Activated CD8-positive, alpha-beta memory T cell treated with anti-CD3 and anti-CD28 coated beads, Interleukin-2, amount 50 U/mL, for 48 hours (primary cell): ENCODE results near the gene ST6GALNAC2.
"Not testable (repeated sequence)": the region's sequence is repeated elsewhere in the genome, so short reads cannot be mapped to it uniquely, and the experiment has no call there.

Experiments used
- DNase-seq: peaks from one replicate; pipeline ENCODE4 v3.0.0-alpha.2; 2020

Gene ST6GALNAC2

GRCh38 chr17:76585649-76586593, at the start of gene ST6GALNAC2:
ST6GALNAC2 (minus strand) TSS chr17:76585860; CDS start chr17:76585808, 52 bp downstream.
- peak; percentile 71 for DNase-seq

GRCh38 chr17:76635039-76635438, 49.4 kb upstream of the ST6GALNAC2 start:
- DNase-seq, result no peak

- no peak for DNase-seq
These were observed 48.1 kb upstream of the ST6GALNAC2 start for GRCh38 chr17:76633628-76634328.

- no peak for DNase-seq
These were observed 46.3 kb upstream of the ST6GALNAC2 start for GRCh38 chr17:76631821-76632565.

GRCh38 chr17:76630151-76630550, 44.5 kb upstream of the ST6GALNAC2 start:
- no peak for DNase-seq

GRCh38 chr17:76627510-76627909, 41.9 kb upstream of the ST6GALNAC2 start:
- no peak for DNase-seq

- no peak for DNase-seq
These were observed 40.8 kb upstream of the ST6GALNAC2 start for GRCh38 chr17:76626442-76626841.

GRCh38 chr17:76625496-76625895, 39.8 kb upstream of the ST6GALNAC2 start:
- no peak for DNase-seq

GRCh38 chr17:76623271-76624146, 37.8 kb upstream of the ST6GALNAC2 start:
- DNase-seq, result peak; percentile 91

GRCh38 chr17:76617838-76618237, 32.2 kb upstream of the ST6GALNAC2 start:
- no peak for DNase-seq

- DNase-seq, result no peak
These were observed 29.4 kb upstream of the ST6GALNAC2 start for GRCh38 chr17:76614912-76615617.

- not testable (repeated sequence) for DNase-seq
These were observed 28.6 kb upstream of the ST6GALNAC2 start for GRCh38 chr17:76614064-76614759.

GRCh38 chr17:76612977-76613851, 27.6 kb upstream of the ST6GALNAC2 start:
- DNase-seq, result no peak

GRCh38 chr17:76612465-76612864, 26.8 kb upstream of the ST6GALNAC2 start:
- no peak for DNase-seq

GRCh38 chr17:76611758-76612157, 26.1 kb upstream of the ST6GALNAC2 start:
- DNase-seq, result no peak

GRCh38 chr17:76611080-76611749, 25.6 kb upstream of the ST6GALNAC2 start:
- DNase-seq, result not testable (repeated sequence)

- DNase-seq, result not testable (repeated sequence)
These were observed 21.0 kb upstream of the ST6GALNAC2 start for GRCh38 chr17:76606685-76607084.

GRCh38 chr17:76601065-76601464, 15.4 kb upstream of the ST6GALNAC2 start:
- DNase-seq, result no peak
